ENCODE measurements around the gene PNMA8A. TPM values are rescaled to one million over a fixed set of nuclear protein-coding genes. Genes with fewer than 3 reads are reported as not detected.

The PNMA8A gene
- polyA plus RNA-seq, 1 donor (not counting 4 experiments of a cell fraction or from before 2014, with no cell fraction given) = 0.24 TPM

GRCh38 chr19:46484656-46485055, 13.3 kb upstream of the PNMA8A start:
- peaks cover 10% of the 10 kb centered on the region for H3K27me3 ChIP-seq (ENCODE audit: control insufficient read depth, extremely low read depth, insufficient read depth, low read length)
- no peak for TF ChIP-seq CTCF (optimal IDR thresholded peaks at IDR 0.05 in 1 of 3, IDR thresholded peaks at IDR 0.05 in 1 of 3, conservative IDR thresholded peaks at IDR 0.05 in 1 of 3; ENCODE audit: extremely low read depth in 1 of 3, insufficient read depth in 2 of 3, low read length in 3 of 3)
- no peak for TF ChIP-seq EZH2 (IDR thresholded peaks at IDR 0.05; ENCODE audit: low read length)

GRCh38 chr19:46482631-46483030, 11.3 kb upstream of the PNMA8A start:
- H3K27me3 ChIP-seq (ENCODE audit: control insufficient read depth, extremely low read depth, insufficient read depth, low read length) = no peaks in the 10 kb centered on the region
- H4K20me1 ChIP-seq (ENCODE audit: control insufficient read depth, extremely low read depth, insufficient read depth, low read length) = no peaks in the 10 kb centered on the region
- H2AFZ ChIP-seq (ENCODE audit: control insufficient read depth, low read length) = no peak overlapping the region
- H3K4me2 ChIP-seq (ENCODE audit: control insufficient read depth, extremely low read depth, insufficient read depth, low read depth, low read length) = no peak overlapping the region
- H3K79me2 ChIP-seq (ENCODE audit: control insufficient read depth, insufficient read depth, low read length) = no peaks in the 10 kb centered on the region
- H3K9ac ChIP-seq (ENCODE audit: control insufficient read depth, extremely low read depth, insufficient read depth, low read length) = no peak overlapping the region
- peaks cover 6% of the 10 kb centered on the region for H3K4me1 ChIP-seq (ENCODE audit: control insufficient read depth, extremely low read depth, insufficient read depth, low read length)
- no peak overlapping the region for H3K4me3 ChIP-seq (ENCODE audit: control insufficient read depth in 2 of 3, extremely low read depth in 1 of 3, insufficient read depth in 2 of 3, low read depth in 1 of 3, low read length in 3 of 3)
- dilution Hi-C loops (cut with MboI; ENCODE audit: extremely low pct_ligation_motif_present, low sequenced_read_pairs) = no loop called here
- DNase-seq (ENCODE audit: low read depth, low spot score) (no peak), FAIRE-seq (peak; percentile 65)
- TF ChIP-seq EZH2 (IDR thresholded peaks at IDR 0.05; ENCODE audit: low read length) = no peak
- no peak for TF ChIP-seq CTCF (optimal IDR thresholded peaks at IDR 0.05 in 1 of 3, IDR thresholded peaks at IDR 0.05 in 1 of 3, conservative IDR thresholded peaks at IDR 0.05 in 1 of 3; ENCODE audit: extremely low read depth in 1 of 3, insufficient read depth in 2 of 3, low read length in 3 of 3)
- H3K36me3 ChIP-seq (ENCODE audit: control insufficient read depth in 2 of 2, extremely low read depth in 1 of 2, insufficient read depth in 2 of 2, low read length in 2 of 2) = no peaks in the 10 kb centered on the region
- H3K27ac ChIP-seq (ENCODE audit: control insufficient read depth, insufficient read depth, low read length) = no peak overlapping the region
- no peaks in the 10 kb centered on the region for H3K9me1 ChIP-seq (ENCODE audit: control insufficient read depth, extremely low read depth, insufficient read depth, low read length)
- no peaks in the 10 kb centered on the region for H3K9me3 ChIP-seq (ENCODE audit: control insufficient read depth, low read depth, low read length)

More at GRCh38 chr19:46484656-46485055, 13.3 kb upstream of the PNMA8A start:
- H3K9me3 ChIP-seq (ENCODE audit: control insufficient read depth, low read depth, low read length) = no peaks in the 10 kb centered on the region
- H2AFZ ChIP-seq (ENCODE audit: control insufficient read depth, low read length) = no peak overlapping the region
- H3K4me1 ChIP-seq (ENCODE audit: control insufficient read depth, extremely low read depth, insufficient read depth, low read length) = peaks cover 6% of the 10 kb centered on the region
- DNase-seq (ENCODE audit: low read depth, low spot score) = no peak
- H3K4me2 ChIP-seq (ENCODE audit: control insufficient read depth, extremely low read depth, insufficient read depth, low read depth, low read length) = no peak overlapping the region
- H3K9me1 ChIP-seq (ENCODE audit: control insufficient read depth, extremely low read depth, insufficient read depth, low read length) = no peaks in the 10 kb centered on the region
- FAIRE-seq = no peak
- no peak overlapping the region for H3K9ac ChIP-seq (ENCODE audit: control insufficient read depth, extremely low read depth, insufficient read depth, low read length)
- no peak overlapping the region for H3K27ac ChIP-seq (ENCODE audit: control insufficient read depth, insufficient read depth, low read length)
- no peaks in the 10 kb centered on the region for H3K79me2 ChIP-seq (ENCODE audit: control insufficient read depth, insufficient read depth, low read length)
- no peak overlapping the region for H3K4me3 ChIP-seq (ENCODE audit: control insufficient read depth in 2 of 3, extremely low read depth in 1 of 3, insufficient read depth in 2 of 3, low read depth in 1 of 3, low read length in 3 of 3)
- dilution Hi-C loops (cut with MboI; ENCODE audit: extremely low pct_ligation_motif_present, low sequenced_read_pairs) = no loop called here
- H4K20me1 ChIP-seq (ENCODE audit: control insufficient read depth, extremely low read depth, insufficient read depth, low read length) = no peaks in the 10 kb centered on the region
- H3K36me3 ChIP-seq (ENCODE audit: control insufficient read depth in 2 of 2, extremely low read depth in 1 of 2, insufficient read depth in 2 of 2, low read length in 2 of 2) = no peaks in the 10 kb centered on the region

Measured in keratinocyte (primary cell).